ENCODE data around the gene DGKD. TPM values are rescaled to one million over a fixed set of nuclear protein-coding genes. Genes with fewer than 3 reads are reported as not detected.

Gene DGKD
- total RNA-seq, 1 experiment from 2014 or later = 52.0 TPM

GRCh38 chr2:233435436-233436190 is 81.3 kb downstream of the DGKD start:
- H3K4me1 ChIP-seq (ENCODE audit: control insufficient read depth in 1 of 2, insufficient read depth in 2 of 2, low read length in 2 of 2) = no peaks in the 10 kb centered on the region
- no peak overlapping the region for H3K9ac ChIP-seq (ENCODE audit: low read length)
- H3K9me3 ChIP-seq (ENCODE audit: control insufficient read depth in 1 of 2, insufficient read depth in 1 of 2, low read depth in 1 of 2, low read length in 2 of 2) = no peaks in the 10 kb centered on the region
- ChIA-PET CTCF (no interaction called here), RAD21 (ENCODE audit: low non-redundant PET in 1 of 2, low total read pairs in 2 of 2, uncharacterized antibody in 2 of 2, unreplicated experiment in 2 of 2) (no interaction called here), POLR2A (no interaction called here)
- H3K36me3 ChIP-seq (ENCODE audit: control insufficient read depth in 1 of 2, insufficient read depth in 2 of 2, low read length in 2 of 2) = peaks cover 13 to 21% of the 10 kb centered on the region in 2 experiments; a peak in 3 of 4 replicates
- ATAC-seq = no peak
- H3K79me2 ChIP-seq (ENCODE audit: insufficient read depth, low read length) = peaks cover 40% of the 10 kb centered on the region
- H3K4me3 ChIP-seq (replicated peaks in 1 of 2; ENCODE audit: low read depth in 1 of 2, low read length in 2 of 2) = no peak overlapping the region
- no peak overlapping the region for H3K27ac ChIP-seq (ENCODE audit: low read depth, low read length)
- H3K27me3 ChIP-seq (ENCODE audit: insufficient read depth, low read length) = no peaks in the 10 kb centered on the region
- no peak overlapping the region for H3K4me2 ChIP-seq (ENCODE audit: low read length)
- TF ChIP-seq ZBTB33 (IDR thresholded peaks at IDR 0.05; ENCODE audit: extremely low read depth, insufficient replicate concordance, low read length) = no peak
- no TSS peak for BruUV-seq (replicated peaks)
- H3K9me2 ChIP-seq (ENCODE audit: insufficient read depth) = no peaks in the 10 kb centered on the region
- no peak for DNase-seq (ENCODE audit: low read depth, low spot score)
- H4K20me1 ChIP-seq (ENCODE audit: insufficient read depth) = no peaks in the 10 kb centered on the region
- intact Hi-C loops (cut with micrococcal nuclease) = no loop called here
- H2AFZ ChIP-seq (ENCODE audit: low read depth, low read length, poor library complexity, severe bottlenecking) = no peak overlapping the region

DNA sequence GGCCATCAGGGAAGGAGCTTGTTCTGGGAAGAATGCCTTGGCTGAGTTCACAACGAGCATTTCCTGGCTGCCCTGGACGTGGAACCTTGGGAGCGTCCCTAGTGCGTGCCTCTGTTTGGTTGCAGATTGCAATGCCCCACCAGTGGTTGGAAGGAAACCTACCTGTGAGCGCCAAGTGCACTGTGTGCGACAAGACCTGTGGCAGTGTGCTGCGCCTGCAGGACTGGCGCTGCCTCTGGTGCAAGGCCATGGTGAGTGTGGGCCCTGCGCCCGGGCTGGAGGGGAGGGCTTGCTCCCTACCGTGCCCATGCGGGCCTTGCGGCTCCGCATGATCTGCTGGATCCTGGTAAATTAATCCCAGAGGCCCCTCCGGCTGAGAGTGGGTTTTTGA is 81.9 kb downstream of the DGKD start:
- DNase-seq (ENCODE audit: low read depth, low spot score) (no peak), ATAC-seq (no peak)
- Histone ChIP-seq H3K9me2 (ENCODE audit: insufficient read depth) (no peaks in the 10 kb centered on the region), H3K4me3 (replicated peaks in 1 of 2; ENCODE audit: low read depth in 1 of 2, low read length in 2 of 2) (no peak overlapping the region), H3K79me2 (ENCODE audit: insufficient read depth, low read length) (peaks cover 34% of the 10 kb centered on the region; the same call in 1 of the 2 replicates), H3K36me3 (ENCODE audit: control insufficient read depth in 1 of 2, insufficient read depth in 2 of 2, low read length in 2 of 2) (peaks cover 13 to 21% of the 10 kb centered on the region in 2 experiments; a peak in 3 of 4 replicates), H2AFZ (ENCODE audit: low read depth, low read length, poor library complexity, severe bottlenecking) (no peak overlapping the region), H3K27me3 (ENCODE audit: insufficient read depth, low read length) (no peaks in the 10 kb centered on the region), H3K4me1 (ENCODE audit: control insufficient read depth in 1 of 2, insufficient read depth in 2 of 2, low read length in 2 of 2) (no peaks in the 10 kb centered on the region), H4K20me1 (ENCODE audit: insufficient read depth) (no peaks in the 10 kb centered on the region), H3K9ac (ENCODE audit: low read length) (no peak overlapping the region), H3K4me2 (ENCODE audit: low read length) (no peak overlapping the region), H3K27ac (ENCODE audit: low read depth, low read length) (no peak overlapping the region), H3K9me3 (ENCODE audit: control insufficient read depth in 1 of 2, insufficient read depth in 1 of 2, low read depth in 1 of 2, low read length in 2 of 2) (no peaks in the 10 kb centered on the region)
- CTCF ChIA-PET = no interaction called here
- RAD21 ChIA-PET (ENCODE audit: low non-redundant PET in 1 of 2, low total read pairs in 2 of 2, uncharacterized antibody in 2 of 2, unreplicated experiment in 2 of 2) = no interaction called here
- POLR2A ChIA-PET = no interaction called here
- no TSS peak for BruUV-seq (replicated peaks)
- intact Hi-C loops (cut with micrococcal nuclease) = no loop called here
- TF ChIP-seq RAD21 (IDR thresholded peaks at IDR 0.05; ENCODE audit: low read depth) (no peak), SIN3A (IDR thresholded peaks at IDR 0.05; ENCODE audit: low read depth) (no peak), EZH2phosphoT487 (IDR thresholded peaks at IDR 0.05; ENCODE audit: borderline replicate concordance) (no peak), POLR2AphosphoS5 (IDR thresholded peaks at IDR 0.05; ENCODE audit: low read depth, low read length) (no peak), CBX3 (IDR thresholded peaks at IDR 0.05; ENCODE audit: low read depth) (no peak), FOSL1 (IDR thresholded peaks at IDR 0.05; ENCODE audit: low read depth) (no peak), ZFX (IDR thresholded peaks at IDR 0.05) (no peak), EZH2 (IDR thresholded peaks at IDR 0.05) (no peak), EGR1 (IDR thresholded peaks at IDR 0.05; ENCODE audit: low read depth) (no peak), SP1 (IDR thresholded peaks at IDR 0.05; ENCODE audit: low read depth) (no peak)
- TF ChIP-seq, protein P1, sequence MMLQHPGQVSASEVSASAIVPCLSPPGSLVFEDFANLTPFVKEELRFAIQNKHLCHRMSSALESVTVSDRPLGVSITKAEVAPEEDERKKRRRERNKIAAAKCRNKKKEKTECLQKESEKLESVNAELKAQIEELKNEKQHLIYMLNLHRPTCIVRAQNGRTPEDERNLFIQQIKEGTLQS (IDR thresholded peaks at IDR 0.05) = no peak
- TF ChIP-seq, protein P2, sequence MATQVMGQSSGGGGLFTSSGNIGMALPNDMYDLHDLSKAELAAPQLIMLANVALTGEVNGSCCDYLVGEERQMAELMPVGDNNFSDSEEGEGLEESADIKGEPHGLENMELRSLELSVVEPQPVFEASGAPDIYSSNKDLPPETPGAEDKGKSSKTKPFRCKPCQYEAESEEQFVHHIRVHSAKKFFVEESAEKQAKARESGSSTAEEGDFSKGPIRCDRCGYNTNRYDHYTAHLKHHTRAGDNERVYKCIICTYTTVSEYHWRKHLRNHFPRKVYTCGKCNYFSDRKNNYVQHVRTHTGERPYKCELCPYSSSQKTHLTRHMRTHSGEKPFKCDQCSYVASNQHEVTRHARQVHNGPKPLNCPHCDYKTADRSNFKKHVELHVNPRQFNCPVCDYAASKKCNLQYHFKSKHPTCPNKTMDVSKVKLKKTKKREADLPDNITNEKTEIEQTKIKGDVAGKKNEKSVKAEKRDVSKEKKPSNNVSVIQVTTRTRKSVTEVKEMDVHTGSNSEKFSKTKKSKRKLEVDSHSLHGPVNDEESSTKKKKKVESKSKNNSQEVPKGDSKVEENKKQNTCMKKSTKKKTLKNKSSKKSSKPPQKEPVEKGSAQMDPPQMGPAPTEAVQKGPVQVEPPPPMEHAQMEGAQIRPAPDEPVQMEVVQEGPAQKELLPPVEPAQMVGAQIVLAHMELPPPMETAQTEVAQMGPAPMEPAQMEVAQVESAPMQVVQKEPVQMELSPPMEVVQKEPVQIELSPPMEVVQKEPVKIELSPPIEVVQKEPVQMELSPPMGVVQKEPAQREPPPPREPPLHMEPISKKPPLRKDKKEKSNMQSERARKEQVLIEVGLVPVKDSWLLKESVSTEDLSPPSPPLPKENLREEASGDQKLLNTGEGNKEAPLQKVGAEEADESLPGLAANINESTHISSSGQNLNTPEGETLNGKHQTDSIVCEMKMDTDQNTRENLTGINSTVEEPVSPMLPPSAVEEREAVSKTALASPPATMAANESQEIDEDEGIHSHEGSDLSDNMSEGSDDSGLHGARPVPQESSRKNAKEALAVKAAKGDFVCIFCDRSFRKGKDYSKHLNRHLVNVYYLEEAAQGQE (IDR thresholded peaks at IDR 0.05; ENCODE audit: low read depth) = no peak
